Endothelial cell of umbilical vein (primary cell): ENCODE results near the gene PIP5K1A. TPM values are rescaled to one million over a fixed set of nuclear protein-coding genes. Genes with fewer than 3 reads are reported as not detected.

Experiments
- BruUV-seq: library from RNA; stranded (reverse); fragments of 400-500 nt; replicated peaks from 2 replicates; lab custom pipeline; 2021; lab: Mats Ljungman, UMichigan
- CTCF ChIA-PET: fragments of 300-600, 350-600 bp; sonication (Branson Sonifier 250); formaldehyde crosslinking; loops from one replicate; lab custom pipeline; 2021; ENCODE audit warnings: antibody characterized with exemption, inconsistent platforms; lab: Charles Lee
- POLR2A ChIA-PET: fragments of 300-600, 350-600 bp; sonication (Branson Sonifier 250); formaldehyde crosslinking; loops from one replicate; lab custom pipeline; 2021; ENCODE audit warnings: antibody characterized with exemption, inconsistent platforms; lab: Charles Lee
- DNase-seq: peaks from one replicate; pipeline ENCODE4 v3.0.0-alpha.2; 2011; ENCODE audit warnings: low read depth, low spot score
- FAIRE-seq: peaks from 2 replicates; lab custom pipeline; 2011; peaks lifted over from hg19 to GRCh38; lab: Jason Lieb, UNC
- H2AFZ ChIP-seq: 2 replicates; pipeline ENCODE4 v1.6.0; 2012; ENCODE audit warnings: low read depth, low read length, control low read depth, inconsistent platforms
- H3K27ac ChIP-seq: 2 replicates; pipeline ENCODE4 v1.5.1; 2011; ENCODE audit warnings: low read depth, mild to moderate bottlenecking, control low read depth, low read length, moderate library complexity; ENCODE audit not compliant: insufficient read depth
- H3K27me3 ChIP-seq, 2 experiments: 2 replicates each; pipeline versions ENCODE4 v1.6.0 to v1.6.1; 2011; ENCODE audit warnings: low read length in 2 of 2, mixed read lengths in 1 of 2; ENCODE audit not compliant: control insufficient read depth in 2 of 2, insufficient read depth in 2 of 2
- H3K36me3 ChIP-seq, 2 experiments: 2 replicates in 1 of 2; 3 replicates in 1 of 2; pipeline ENCODE4 v1.5.1; 2011; ENCODE audit warnings: low read length in 2 of 2, mild to moderate bottlenecking in 1 of 2, moderate library complexity in 1 of 2; ENCODE audit not compliant: control insufficient read depth in 2 of 2, insufficient read depth in 2 of 2; ENCODE audit errors: extremely low read depth in 1 of 2
- H3K4me1 ChIP-seq: 3 replicates; pipeline ENCODE4 v1.5.1; 2011; ENCODE audit warnings: mild to moderate bottlenecking, low read length; ENCODE audit not compliant: control insufficient read depth, insufficient read depth; ENCODE audit errors: extremely low read depth
- H3K4me2 ChIP-seq: 2 replicates; pipeline ENCODE4 v1.6.1; 2011; ENCODE audit warnings: low read length, control low read depth, mixed read lengths; ENCODE audit not compliant: insufficient read depth
- H3K4me3 ChIP-seq, 3 experiments: fragments of 200-600 bp in 1 of 3; sonication (generic), shearing (Covaris generic) in 1 of 3; replicated peaks in 1 of 3; 2 replicates each; pipeline ENCODE4 v1.5.1; 2011 to 2016; ENCODE audit warnings: control low read depth in 3 of 3, low read length in 3 of 3, mild to moderate bottlenecking in 2 of 3, inconsistent platforms in 1 of 3, low read depth in 1 of 3, moderate library complexity in 1 of 3; ENCODE audit not compliant: insufficient read depth in 1 of 3
- H3K79me2 ChIP-seq: 2 replicates; pipeline ENCODE4 v1.6.0; 2012; ENCODE audit warnings: low read length, inconsistent platforms; ENCODE audit not compliant: control insufficient read depth, insufficient read depth
- H3K9ac ChIP-seq: replicated peaks from 2 replicates; pipeline ENCODE3; 2011; ENCODE audit warnings: low read length, control low read depth; ENCODE audit not compliant: insufficient read depth; ENCODE audit errors: extremely low read depth
- H3K9me1 ChIP-seq: replicated peaks from 3 replicates; pipeline ENCODE4 v1.6.0; 2011; ENCODE audit warnings: mild to moderate bottlenecking, low read length; ENCODE audit not compliant: control insufficient read depth, insufficient read depth; ENCODE audit errors: extremely low read depth
- H3K9me3 ChIP-seq: replicated peaks from 2 replicates; pipeline ENCODE4 v1.5.1; 2012; ENCODE audit warnings: low read length, inconsistent platforms; ENCODE audit not compliant: control insufficient read depth, insufficient read depth
- H4K20me1 ChIP-seq: replicated peaks from 2 replicates; pipeline ENCODE3; 2011; ENCODE audit warnings: mild to moderate bottlenecking, low read length; ENCODE audit not compliant: control insufficient read depth, insufficient read depth; ENCODE audit errors: extremely low read depth
- CTCF ChIP-seq, 2 donors: IDR thresholded peaks; 1 replicate in 1 of 2; 2 replicates in 1 of 2; pipeline ENCODE4 v1.5.1; 2011; ENCODE audit warnings: low read length in 2 of 2, mild to moderate bottlenecking in 2 of 2, moderate library complexity in 2 of 2, control low read depth in 1 of 2, inconsistent platforms in 1 of 2, low read depth in 1 of 2; ENCODE audit not compliant: insufficient read depth in 1 of 2; ENCODE audit errors: extremely low read depth in 1 of 2
- EZH2 ChIP-seq: IDR thresholded peaks from 2 replicates; pipeline ENCODE4 v1.6.1; 2012; ENCODE audit warnings: borderline replicate concordance, low read depth, mild to moderate bottlenecking, moderate library complexity, low read length, inconsistent platforms; ENCODE audit not compliant: severe bottlenecking
- FOS ChIP-seq: IDR thresholded peaks from 2 replicates; pipeline ENCODE4 v1.6.1; 2011; ENCODE audit warnings: mild to moderate bottlenecking, low read length, moderate library complexity, borderline replicate concordance; ENCODE audit not compliant: insufficient read depth
- GATA2 ChIP-seq: IDR thresholded peaks from 2 replicates; pipeline ENCODE4 v1.7.0; 2011; ENCODE audit warnings: low read depth, mild to moderate bottlenecking, moderate library complexity, mixed read lengths, low read length; ENCODE audit not compliant: insufficient read length, insufficient read depth
- JUN ChIP-seq: IDR thresholded peaks from 2 replicates; pipeline ENCODE4 v1.6.1; 2011; ENCODE audit warnings: borderline replicate concordance, low read depth; ENCODE audit not compliant: insufficient read length, insufficient read depth
- MAX ChIP-seq: IDR thresholded peaks from 2 replicates; pipeline ENCODE4 v1.6.1; 2011; ENCODE audit not compliant: insufficient read depth, insufficient read length
- MYC ChIP-seq: IDR thresholded peaks from one replicate; pipeline ENCODE4 v1.6.1; 2011; ENCODE audit warnings: mild to moderate bottlenecking, low read depth, low read length
- POLR2A ChIP-seq: IDR thresholded peaks from 2 replicates; pipeline ENCODE4 v1.6.1; 2012; ENCODE audit warnings: low read depth, mild to moderate bottlenecking, control low read depth, low read length
- POLR2AphosphoS5 ChIP-seq: IDR thresholded peaks from 2 replicates; pipeline ENCODE4 v1.6.1; 2012; ENCODE audit warnings: low read depth, mild to moderate bottlenecking, control low read depth, low read length, moderate library complexity; ENCODE audit not compliant: insufficient read depth
- dilution Hi-C: fragments of 300-500 bp; cut with MboI; formaldehyde crosslinking; loops from one replicate; pipeline ENCODE4 v1.15.0; 2019; ENCODE audit warnings: low sequenced_read_pairs; ENCODE audit not compliant: extremely low pct_ligation_motif_present
- intact Hi-C: fragments of 100-400 bp; cut with micrococcal nuclease; formaldehyde crosslinking; loops from one replicate; pipeline ENCODE4 v1.10.0; 2022
- polyA plus RNA-seq, 4 experiments: library from polyadenylated mRNA; depleted of rRNA in 3 of 4; stranded (reverse) in 3 of 4; unstranded in 1 of 4; fragments of >200 nt; gene quantifications; 2 replicates each; pipeline versions ENCODE4 v1.2.1 to v1.2.3, GENCODE V29; 2011 to 2012; ENCODE audit warnings: missing spikeins in 1 of 4
- total RNA-seq: library from RNA; stranded (reverse); gene quantifications from 2 replicates; pipeline ENCODE4 v1.2.3, GENCODE V29; 2021

Gene PIP5K1A
- total and polyA plus RNA-seq, 2 donors (not counting 3 experiments of a cell fraction or from before 2014, with no cell fraction given) = 72.1 to 79.3 TPM

- Histone ChIP-seq H3K79me2 (no peaks in the 10 kb centered on the region), H3K36me3 (peaks cover 17 to 59% of the 10 kb centered on the region in 2 experiments), H3K27me3 (no peaks in the 10 kb centered on the region), H4K20me1 (no peaks in the 10 kb centered on the region), H3K9me1 (no peaks in the 10 kb centered on the region), H2AFZ (no peak overlapping the region), H3K4me3 (no peak overlapping the region), H3K27ac (no peak overlapping the region), H3K4me1 (no peaks in the 10 kb centered on the region), H3K4me2 (no peak overlapping the region), H3K9ac (no peak overlapping the region), H3K9me3 (no peaks in the 10 kb centered on the region)
- DNase-seq (no peak), FAIRE-seq (no peak)
- ChIA-PET POLR2A (no interaction called here), CTCF (interaction anchor here (1.0 to 22.0 kb wide), 2 partner anchors 44 to 195 kb away, joined by 3 to 674 read pairs; no protein-coding TSS in a partner anchor)
- dilution Hi-C loops (no loop called here), intact Hi-C loops (no loop called here)
- BruUV-seq = no TSS peak
- TF ChIP-seq EZH2 (no peak), MAX (no peak), MYC (no peak), POLR2A (no peak), FOS (no peak), CTCF (IDR thresholded peaks at IDR 0.05; ENCODE audit: extremely low read depth in 1 of 2, insufficient read depth in 1 of 2, low read depth in 1 of 2, low read length in 2 of 2) (no peak), POLR2AphosphoS5 (no peak), JUN (no peak), GATA2 (no peak)
Observed at GRCh38 chr1:151294742-151295462, 96.5 kb downstream of the PIP5K1A start.

Other genes with a start within 250 kb of the PIP5K1A start
- gene CERS2, start 223.7 kb upstream of the PIP5K1A start, total RNA-seq = 155 and 171 TPM in 2 replicates
- gene CERS2, start 223.7 kb upstream of the PIP5K1A start, polyA plus RNA-seq = 143 and 158 TPM in 2 replicates
- not detected in 2 replicates for gene ANXA9, start 216.3 kb upstream of the PIP5K1A start, total RNA-seq
- gene ANXA9, start 216.3 kb upstream of the PIP5K1A start, polyA plus RNA-seq = not detected in 2 replicates
- gene MINDY1, start 191.7 kb upstream of the PIP5K1A start, total RNA-seq = 11.7 and 12.0 TPM in 2 replicates
- 15.4 and 16.1 TPM in 2 replicates for gene MINDY1, start 191.7 kb upstream of the PIP5K1A start, polyA plus RNA-seq
- gene PRUNE1, start 190.1 kb upstream of the PIP5K1A start, total RNA-seq = 8.0 and 8.6 TPM in 2 replicates
- gene PRUNE1, start 190.1 kb upstream of the PIP5K1A start, polyA plus RNA-seq = 17.5 and 19.3 TPM in 2 replicates
- 0.42 and 0.67 TPM in 2 replicates for gene BNIPL, start 162.0 kb upstream of the PIP5K1A start, total RNA-seq
- gene BNIPL, start 162.0 kb upstream of the PIP5K1A start, polyA plus RNA-seq = 0.26 and 0.41 TPM in 2 replicates
- gene C1orf56, start 150.8 kb upstream of the PIP5K1A start, total RNA-seq = 3.2 and 3.5 TPM in 2 replicates
- 3.0 and 3.6 TPM in 2 replicates for gene C1orf56, start 150.8 kb upstream of the PIP5K1A start, polyA plus RNA-seq
- gene CDC42SE1, start 138.9 kb upstream of the PIP5K1A start, total RNA-seq = 85.9 and 92.7 TPM in 2 replicates
- 58.4 and 59.6 TPM in 2 replicates for gene CDC42SE1, start 138.9 kb upstream of the PIP5K1A start, polyA plus RNA-seq
- 26.5 and 38.1 TPM in 2 replicates for gene MLLT11, start 138.2 kb upstream of the PIP5K1A start, total RNA-seq
- 24.4 and 25.2 TPM in 2 replicates for gene MLLT11, start 138.2 kb upstream of the PIP5K1A start, polyA plus RNA-seq
- 4.3 and 5.0 TPM in 2 replicates for gene GABPB2, start 127.8 kb upstream of the PIP5K1A start, total RNA-seq
- gene GABPB2, start 127.8 kb upstream of the PIP5K1A start, polyA plus RNA-seq = 2.6 and 3.6 TPM in 2 replicates
- gene SEMA6C, start 51.9 kb upstream of the PIP5K1A start, total RNA-seq = 46.2 and 53.0 TPM in 2 replicates
- 66.0 and 71.9 TPM in 2 replicates for gene SEMA6C, start 51.9 kb upstream of the PIP5K1A start, polyA plus RNA-seq
- gene TNFAIP8L2, start 41.9 kb upstream of the PIP5K1A start, total RNA-seq = not detected in 2 replicates
- gene TNFAIP8L2, start 41.9 kb upstream of the PIP5K1A start, polyA plus RNA-seq = 0.06 TPM in 1 of 2 replicates, not detected in the other
- 6.4 and 8.2 TPM in 2 replicates for gene LYSMD1, start 32.6 kb upstream of the PIP5K1A start, total RNA-seq
- 1.7 and 2.1 TPM in 2 replicates for gene LYSMD1, start 32.6 kb upstream of the PIP5K1A start, polyA plus RNA-seq
- gene SCNM1, start 32.4 kb upstream of the PIP5K1A start, total RNA-seq = 43.1 and 49.0 TPM in 2 replicates
- 14.1 and 17.3 TPM in 2 replicates for gene SCNM1, start 32.4 kb upstream of the PIP5K1A start, polyA plus RNA-seq
- 1.4 TPM in 2 replicates for gene TMOD4, start 22.6 kb upstream of the PIP5K1A start, total RNA-seq
- gene TMOD4, start 22.6 kb upstream of the PIP5K1A start, polyA plus RNA-seq = 0.22 TPM in 1 of 2 replicates, not detected in the other
- gene VPS72, start 8.4 kb upstream of the PIP5K1A start, total RNA-seq = 83.1 and 85.2 TPM in 2 replicates
- 73.1 and 76.2 TPM in 2 replicates for gene VPS72, start 8.4 kb upstream of the PIP5K1A start, polyA plus RNA-seq
- 181 and 184 TPM in 2 replicates for gene PSMD4, start 56.2 kb downstream of the PIP5K1A start, total RNA-seq
- gene PSMD4, start 56.2 kb downstream of the PIP5K1A start, polyA plus RNA-seq = 251 and 266 TPM in 2 replicates
- gene ZNF687, start 83.7 kb downstream of the PIP5K1A start, total RNA-seq = 15.5 and 17.9 TPM in 2 replicates
- gene ZNF687, start 83.7 kb downstream of the PIP5K1A start, polyA plus RNA-seq = 20.1 and 30.9 TPM in 2 replicates
- gene PI4KB, start 128.9 kb downstream of the PIP5K1A start, total RNA-seq = 58.3 and 60.9 TPM in 2 replicates
- gene PI4KB, start 128.9 kb downstream of the PIP5K1A start, polyA plus RNA-seq = 63.3 and 67.8 TPM in 2 replicates
- 46.3 and 52.8 TPM in 2 replicates for gene RFX5, start 148.7 kb downstream of the PIP5K1A start, total RNA-seq
- gene RFX5, start 148.7 kb downstream of the PIP5K1A start, polyA plus RNA-seq = 18.9 and 23.5 TPM in 2 replicates
- 12.4 and 18.0 TPM in 2 replicates for gene SELENBP1, start 174.2 kb downstream of the PIP5K1A start, total RNA-seq
- gene SELENBP1, start 174.2 kb downstream of the PIP5K1A start, polyA plus RNA-seq = 37.3 and 40.6 TPM in 2 replicates
- gene PSMB4, start 201.0 kb downstream of the PIP5K1A start, total RNA-seq = 322 and 335 TPM in 2 replicates
- gene PSMB4, start 201.0 kb downstream of the PIP5K1A start, polyA plus RNA-seq = 835 and 874 TPM in 2 replicates